Keratinocyte (primary cell): ENCODE results near the gene MX1.

ENCODE experiments used
- CTCF ChIP-seq, 3 experiments: IDR thresholded peaks in 1 of 3; conservative IDR thresholded peaks in 1 of 3; optimal IDR thresholded peaks in 1 of 3; 2 replicates in 2 of 3; 3 replicates in 1 of 3; pipeline versions ENCODE3 to v1.5.1; 2011; ENCODE audit warnings: low read length in 3 of 3, mild to moderate bottlenecking in 3 of 3, moderate library complexity in 2 of 3, control low read depth in 1 of 3, inconsistent platforms in 1 of 3; ENCODE audit not compliant: insufficient read depth in 2 of 3; ENCODE audit errors: extremely low read depth in 1 of 3
- EZH2 ChIP-seq: IDR thresholded peaks from one replicate; pipeline ENCODE4 v1.6.1; 2012; ENCODE audit warnings: inconsistent platforms, mild to moderate bottlenecking, low read length, moderate library complexity

GRCh38 chr21:41403966-41404365 is 22.1 kb upstream of the MX1 start:
- TF ChIP-seq CTCF (optimal IDR thresholded peaks at IDR 0.05 in 1 of 3, IDR thresholded peaks at IDR 0.05 in 1 of 3, conservative IDR thresholded peaks at IDR 0.05 in 1 of 3; ENCODE audit: extremely low read depth in 1 of 3, insufficient read depth in 2 of 3, low read length in 3 of 3), result no peak
- no peak for TF ChIP-seq EZH2
